Measurements from ENCODE around the gene MNX1.

The MNX1 gene

GRCh38 chr7:156969972-156970420 is 40.5 kb downstream of the MNX1 start:
- DNase-seq (ENCODE audit: low spot score) = no peak

- no peak for DNase-seq (ENCODE audit: low spot score)
Measured at GRCh38 chr7:156968183-156968582, 42.3 kb downstream of the MNX1 start.

DNA sequence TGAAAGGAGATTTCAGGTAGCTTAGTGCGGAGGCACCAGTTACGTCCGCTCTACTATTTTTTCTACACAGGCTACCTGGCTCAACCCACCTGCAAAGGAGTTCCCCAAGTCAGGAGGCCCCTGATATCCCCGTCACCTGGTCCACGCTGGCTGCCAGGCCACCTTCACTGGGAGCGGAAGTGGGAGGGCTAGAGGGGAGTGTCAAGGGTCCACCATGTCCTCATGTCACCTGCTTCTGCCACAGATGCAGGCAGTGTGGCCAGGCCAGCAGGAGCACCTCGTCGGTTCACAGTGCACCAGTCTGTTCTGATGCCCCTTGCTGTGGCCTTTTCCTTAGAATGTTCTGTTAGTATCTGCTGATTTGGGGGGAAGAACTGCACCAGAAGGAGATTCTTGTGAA is 44.1 kb downstream of the MNX1 start:
- DNase-seq (ENCODE audit: low spot score) = no peak

DNA sequence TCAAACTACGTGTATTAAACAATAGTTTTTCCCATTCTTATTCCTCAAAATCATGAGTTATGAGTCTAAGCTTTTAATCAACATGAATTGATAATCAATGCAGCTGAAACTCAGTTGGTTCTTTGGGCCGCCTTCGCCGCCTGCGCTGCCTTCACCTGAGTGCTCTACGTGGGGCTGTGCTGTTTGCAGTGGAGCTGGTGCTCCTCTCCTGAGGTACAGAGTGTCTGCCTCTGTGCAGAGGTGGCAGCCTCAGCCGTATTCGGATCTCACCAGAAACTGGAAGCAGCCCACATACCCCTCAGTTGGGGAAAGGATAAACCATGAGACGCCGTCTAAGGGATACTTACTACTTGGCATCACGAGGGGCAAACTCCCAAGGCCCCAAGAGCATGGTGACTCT is 45.5 kb downstream of the MNX1 start:
- DNase-seq (ENCODE audit: low spot score) = no peak

- DNase-seq (ENCODE audit: low spot score) = no peak
Measured at GRCh38 chr7:156963472-156963871, 47.0 kb downstream of the MNX1 start.

DNA sequence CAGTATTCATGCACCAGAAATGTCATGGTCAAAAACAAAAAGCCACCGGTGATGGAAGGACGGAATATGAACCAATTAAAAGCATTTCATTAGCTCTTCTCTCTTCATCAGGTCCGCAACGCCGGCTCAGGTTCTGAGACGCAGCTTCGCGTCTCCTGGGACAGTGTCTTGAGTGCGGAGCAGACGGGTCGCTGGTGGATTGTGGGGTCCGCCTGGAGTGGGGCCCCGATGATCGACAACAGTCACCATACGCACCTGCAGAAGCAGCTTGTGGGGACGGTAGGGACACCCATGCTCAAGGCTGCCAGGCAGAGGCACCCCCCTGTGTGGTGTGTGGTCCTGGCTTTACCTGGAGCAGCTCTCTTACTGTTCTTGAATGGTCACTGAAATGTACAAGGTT is 47.6 kb downstream of the MNX1 start:
- no peak for DNase-seq (ENCODE audit: low spot score)

GRCh38 chr7:156962145-156962544 is 48.3 kb downstream of the MNX1 start:
- DNase-seq (ENCODE audit: low spot score) = no peak

GRCh38 chr7:156956727-156957126 is 53.7 kb downstream of the MNX1 start:
- no peak for DNase-seq (ENCODE audit: low spot score)

DNA sequence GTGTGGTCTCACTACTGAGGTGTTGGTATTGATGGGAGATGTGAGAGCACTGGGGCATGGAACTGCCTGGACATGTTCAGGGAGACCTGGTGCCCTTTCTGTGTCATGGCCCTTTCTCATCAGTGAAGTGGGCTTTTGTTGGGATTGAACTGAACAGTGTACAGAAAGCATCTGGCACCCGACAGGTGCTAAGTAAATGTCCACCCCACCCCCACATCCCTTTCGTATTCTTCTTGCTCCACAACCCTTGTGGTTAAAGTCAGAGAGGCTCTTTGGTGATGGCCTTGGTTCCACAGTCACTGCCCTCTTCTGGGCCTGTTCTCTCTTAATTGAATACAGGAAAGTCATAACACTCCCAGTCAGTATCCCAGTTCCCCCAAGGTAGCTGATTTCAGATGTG is 55.5 kb downstream of the MNX1 start:
- DNase-seq (ENCODE audit: low spot score) = no peak
